Liver (tissue), 9 donors: ENCODE measurements around the gene ZNF888. TPM values are rescaled to one million over a fixed set of nuclear protein-coding genes. Genes with fewer than 3 reads are reported as not detected.
"Not testable (repeated sequence)": the region's sequence is repeated elsewhere in the genome, so short reads cannot be mapped to it uniquely, and the experiment has no call there.

ENCODE experiments used
- DNase-seq: peaks from one replicate; pipeline ENCODE4 v3.0.0-alpha.2; 2017; ENCODE audit warnings: low spot score
- H3K27ac ChIP-seq, 2 donors: one replicate each; pipeline ENCODE4 v1.7.0; 2013; ENCODE audit warnings: inconsistent platforms in 2 of 2, low read length in 2 of 2, control low read depth in 1 of 2, low read depth in 1 of 2, mild to moderate bottlenecking in 1 of 2
- H3K27me3 ChIP-seq, 4 donors: one replicate each; pipeline versions ENCODE4 v1.6.1 to v1.7.0; 2013; ENCODE audit warnings: low read length in 3 of 4, inconsistent platforms in 1 of 4, mild to moderate bottlenecking in 1 of 4, moderate library complexity in 1 of 4; ENCODE audit not compliant: control insufficient read depth in 4 of 4, insufficient read depth in 4 of 4
- H3K36me3 ChIP-seq, 4 donors: one replicate each; pipeline versions ENCODE4 v1.6.1 to v1.7.0; 2013; ENCODE audit warnings: low read length in 3 of 4, mild to moderate bottlenecking in 3 of 4, low read depth in 1 of 4, moderate library complexity in 1 of 4; ENCODE audit not compliant: control insufficient read depth in 4 of 4, insufficient read depth in 3 of 4
- H3K4me1 ChIP-seq, 4 donors: one replicate each; pipeline versions ENCODE4 v1.6.1 to v1.7.0; 2013; ENCODE audit warnings: low read length in 3 of 4, mild to moderate bottlenecking in 3 of 4, moderate library complexity in 1 of 4; ENCODE audit not compliant: control insufficient read depth in 4 of 4, insufficient read depth in 4 of 4
- H3K4me3 ChIP-seq, 3 donors: one replicate each; pipeline versions ENCODE4 v1.6.1 to v1.7.0; 2013; ENCODE audit warnings: low read length in 3 of 3, control low read depth in 1 of 3, low read depth in 1 of 3, mild to moderate bottlenecking in 1 of 3
- H3K9ac ChIP-seq, 2 donors: one replicate each; pipeline ENCODE4 v1.7.0; 2013; ENCODE audit warnings: low read length in 2 of 2, mild to moderate bottlenecking in 2 of 2, moderate library complexity in 2 of 2, control low read depth in 1 of 2, low read depth in 1 of 2
- H3K9me3 ChIP-seq, 4 donors: one replicate each; pipeline versions ENCODE4 v1.6.1 to v1.7.0; 2013; ENCODE audit warnings: low read length in 3 of 4; ENCODE audit not compliant: control insufficient read depth in 4 of 4
- CTCF ChIP-seq: fragments of 150-350 bp; IDR thresholded peaks from 2 replicates; pipeline ENCODE4 v1.5.1; 2017; ENCODE audit warnings: improper control_type of control experiment, low read depth, low read length; ENCODE audit not compliant: missing input control
- EGR1 ChIP-seq, 2 donors: IDR thresholded peaks; 2 replicates each; pipeline ENCODE4 v1.6.1; 2016 to 2018; ENCODE audit warnings: antibody characterized with exemption in 2 of 2, low read depth in 2 of 2
- FOXA1 ChIP-seq: IDR thresholded peaks from 2 replicates; pipeline ENCODE4 v1.6.1; 2016; ENCODE audit warnings: antibody characterized with exemption
- FOXA2 ChIP-seq: IDR thresholded peaks from 2 replicates; pipeline ENCODE4 v1.6.1; 2016; ENCODE audit warnings: antibody characterized with exemption
- GABPA ChIP-seq, 2 donors: IDR thresholded peaks in 1 of 2; conservative IDR thresholded peaks in 1 of 2; 2 replicates each; pipeline ENCODE4 v1.6.1; 2016; ENCODE audit warnings: antibody characterized with exemption in 2 of 2, mild to moderate bottlenecking in 1 of 2, moderate library complexity in 1 of 2
- HNF4A ChIP-seq, 2 donors: conservative IDR thresholded peaks; 2 replicates each; pipeline ENCODE4 v1.6.1; 2016; ENCODE audit warnings: antibody characterized with exemption in 2 of 2, mild to moderate bottlenecking in 2 of 2
- HNF4G ChIP-seq: IDR thresholded peaks from 2 replicates; pipeline ENCODE4 v1.6.1; 2016; ENCODE audit warnings: antibody characterized with exemption
- JUND ChIP-seq, 2 donors: IDR thresholded peaks; 2 replicates each; pipeline ENCODE4 v1.6.1; 2016; ENCODE audit warnings: antibody characterized with exemption in 2 of 2
- NR2F2 ChIP-seq: IDR thresholded peaks from 2 replicates; pipeline ENCODE4 v1.6.1; 2016; ENCODE audit warnings: antibody characterized with exemption
- RXRA ChIP-seq, 2 donors: IDR thresholded peaks; 2 replicates each; pipeline ENCODE4 v1.6.1; 2017 to 2018; ENCODE audit warnings: antibody characterized with exemption in 2 of 2, mild to moderate bottlenecking in 1 of 2
- SP1 ChIP-seq: IDR thresholded peaks from 2 replicates; pipeline ENCODE4 v1.6.1; 2018; ENCODE audit warnings: antibody characterized with exemption, mild to moderate bottlenecking
- TAF1 ChIP-seq: conservative IDR thresholded peaks from 2 replicates; pipeline ENCODE4 v1.6.1; 2016; ENCODE audit warnings: antibody characterized with exemption, mild to moderate bottlenecking
- WGBS: extraction: QIAGEN DNeasy Blood & Tissue Kit; methylation state at CpG from one replicate; pipeline ENCODE4 v1.1.7; 2013; 5-methylcytosine and 5-hydroxymethylcytosine counted together
- polyA plus RNA-seq, 2 donors: library from polyadenylated mRNA; stranded (reverse) in 1 of 2; unstranded in 1 of 2; fragments of 200-250 nt in 1 of 2; fragments of >200 nt in 1 of 2; fragmentation: Nextera tagmentation in 1 of 2; extraction: Ambion mirVana in 1 of 2; gene quantifications; one replicate each; pipeline versions ENCODE4 v1.2.1 to v1.2.3, GENCODE V29; 2013 to 2015
- total RNA-seq, 2 donors: library from RNA; depleted of rRNA; stranded (reverse); fragments of >200 nt; gene quantifications; one replicate each; pipeline ENCODE4 v1.2.3, GENCODE V29; 2014
- TF ChIP-seq, protein P1 (sequence below): IDR thresholded peaks from 2 replicates; pipeline ENCODE4 v1.6.1; 2016; ENCODE audit warnings: antibody characterized with exemption
- TF ChIP-seq, protein P2 (sequence below): IDR thresholded peaks from 2 replicates; pipeline ENCODE4 v1.6.1; 2016; ENCODE audit warnings: antibody characterized with exemption
- TF ChIP-seq, protein P3 (sequence below): IDR thresholded peaks from 2 replicates; pipeline ENCODE4 v1.6.1; 2016; ENCODE audit warnings: antibody characterized with exemption, mild to moderate bottlenecking
- TF ChIP-seq, protein P4 (sequence below): IDR thresholded peaks from 2 replicates; pipeline ENCODE4 v1.6.1; 2016; ENCODE audit warnings: antibody characterized with exemption
- donor health status: healthy.
- donor health status: healthy.
- donor health status: healthy.
- donor health status: healthy.
- donor health status: healthy.

ZNF888 gene
- total and polyA plus RNA-seq, 4 donors, result 0.11 to 9.0 (median 0.71) TPM

- Histone ChIP-seq H3K27me3 (no peaks in the 10 kb centered on the region), H3K4me3 (no peak overlapping the region), H3K27ac (no peak overlapping the region), H3K9me3 (peaks cover 20 to 49% (median 34%) of the 10 kb centered on the region in 4 donors), H3K4me1 (peaks cover 0 to 2% (median 0%) of the 10 kb centered on the region in 4 donors), H3K36me3 (peaks cover 0 to 8% (median 3%) of the 10 kb centered on the region in 4 donors), H3K9ac (no peak overlapping the region)
- DNase-seq, result no peak
- TF ChIP-seq GABPA (IDR thresholded peaks at IDR 0.05 in 1 of 2, conservative IDR thresholded peaks at IDR 0.05 in 1 of 2) (no peak), FOXA2 (no peak), JUND (IDR thresholded peaks at IDR 0.05) (no peak), CTCF (no peak), RXRA (IDR thresholded peaks at IDR 0.05) (no peak), FOXA1 (no peak), NR2F2 (no peak), EGR1 (IDR thresholded peaks at IDR 0.05; ENCODE audit: low read depth in 2 of 2) (no peak), TAF1 (no peak), HNF4G (no peak), HNF4A (conservative IDR thresholded peaks at IDR 0.05) (no peak), SP1 (no peak)
- TF ChIP-seq, protein P1, sequence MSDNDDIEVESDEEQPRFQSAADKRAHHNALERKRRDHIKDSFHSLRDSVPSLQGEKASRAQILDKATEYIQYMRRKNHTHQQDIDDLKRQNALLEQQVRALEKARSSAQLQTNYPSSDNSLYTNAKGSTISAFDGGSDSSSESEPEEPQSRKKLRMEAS, result no peak
- TF ChIP-seq, protein P2, sequence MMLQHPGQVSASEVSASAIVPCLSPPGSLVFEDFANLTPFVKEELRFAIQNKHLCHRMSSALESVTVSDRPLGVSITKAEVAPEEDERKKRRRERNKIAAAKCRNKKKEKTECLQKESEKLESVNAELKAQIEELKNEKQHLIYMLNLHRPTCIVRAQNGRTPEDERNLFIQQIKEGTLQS, result no peak
- TF ChIP-seq, protein P3, sequence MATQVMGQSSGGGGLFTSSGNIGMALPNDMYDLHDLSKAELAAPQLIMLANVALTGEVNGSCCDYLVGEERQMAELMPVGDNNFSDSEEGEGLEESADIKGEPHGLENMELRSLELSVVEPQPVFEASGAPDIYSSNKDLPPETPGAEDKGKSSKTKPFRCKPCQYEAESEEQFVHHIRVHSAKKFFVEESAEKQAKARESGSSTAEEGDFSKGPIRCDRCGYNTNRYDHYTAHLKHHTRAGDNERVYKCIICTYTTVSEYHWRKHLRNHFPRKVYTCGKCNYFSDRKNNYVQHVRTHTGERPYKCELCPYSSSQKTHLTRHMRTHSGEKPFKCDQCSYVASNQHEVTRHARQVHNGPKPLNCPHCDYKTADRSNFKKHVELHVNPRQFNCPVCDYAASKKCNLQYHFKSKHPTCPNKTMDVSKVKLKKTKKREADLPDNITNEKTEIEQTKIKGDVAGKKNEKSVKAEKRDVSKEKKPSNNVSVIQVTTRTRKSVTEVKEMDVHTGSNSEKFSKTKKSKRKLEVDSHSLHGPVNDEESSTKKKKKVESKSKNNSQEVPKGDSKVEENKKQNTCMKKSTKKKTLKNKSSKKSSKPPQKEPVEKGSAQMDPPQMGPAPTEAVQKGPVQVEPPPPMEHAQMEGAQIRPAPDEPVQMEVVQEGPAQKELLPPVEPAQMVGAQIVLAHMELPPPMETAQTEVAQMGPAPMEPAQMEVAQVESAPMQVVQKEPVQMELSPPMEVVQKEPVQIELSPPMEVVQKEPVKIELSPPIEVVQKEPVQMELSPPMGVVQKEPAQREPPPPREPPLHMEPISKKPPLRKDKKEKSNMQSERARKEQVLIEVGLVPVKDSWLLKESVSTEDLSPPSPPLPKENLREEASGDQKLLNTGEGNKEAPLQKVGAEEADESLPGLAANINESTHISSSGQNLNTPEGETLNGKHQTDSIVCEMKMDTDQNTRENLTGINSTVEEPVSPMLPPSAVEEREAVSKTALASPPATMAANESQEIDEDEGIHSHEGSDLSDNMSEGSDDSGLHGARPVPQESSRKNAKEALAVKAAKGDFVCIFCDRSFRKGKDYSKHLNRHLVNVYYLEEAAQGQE, result no peak
- TF ChIP-seq, protein P4, sequence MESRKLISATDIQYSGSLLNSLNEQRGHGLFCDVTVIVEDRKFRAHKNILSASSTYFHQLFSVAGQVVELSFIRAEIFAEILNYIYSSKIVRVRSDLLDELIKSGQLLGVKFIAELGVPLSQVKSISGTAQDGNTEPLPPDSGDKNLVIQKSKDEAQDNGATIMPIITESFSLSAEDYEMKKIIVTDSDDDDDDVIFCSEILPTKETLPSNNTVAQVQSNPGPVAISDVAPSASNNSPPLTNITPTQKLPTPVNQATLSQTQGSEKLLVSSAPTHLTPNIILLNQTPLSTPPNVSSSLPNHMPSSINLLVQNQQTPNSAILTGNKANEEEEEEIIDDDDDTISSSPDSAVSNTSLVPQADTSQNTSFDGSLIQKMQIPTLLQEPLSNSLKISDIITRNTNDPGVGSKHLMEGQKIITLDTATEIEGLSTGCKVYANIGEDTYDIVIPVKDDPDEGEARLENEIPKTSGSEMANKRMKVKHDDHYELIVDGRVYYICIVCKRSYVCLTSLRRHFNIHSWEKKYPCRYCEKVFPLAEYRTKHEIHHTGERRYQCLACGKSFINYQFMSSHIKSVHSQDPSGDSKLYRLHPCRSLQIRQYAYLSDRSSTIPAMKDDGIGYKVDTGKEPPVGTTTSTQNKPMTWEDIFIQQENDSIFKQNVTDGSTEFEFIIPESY, result no peak
- WGBS, result 53% methylated on average over 24 of the region's 24 CpGs
These were observed 22.6 kb upstream of the ZNF888 start for GRCh38 chr19:52945652-52946321.

DNA sequence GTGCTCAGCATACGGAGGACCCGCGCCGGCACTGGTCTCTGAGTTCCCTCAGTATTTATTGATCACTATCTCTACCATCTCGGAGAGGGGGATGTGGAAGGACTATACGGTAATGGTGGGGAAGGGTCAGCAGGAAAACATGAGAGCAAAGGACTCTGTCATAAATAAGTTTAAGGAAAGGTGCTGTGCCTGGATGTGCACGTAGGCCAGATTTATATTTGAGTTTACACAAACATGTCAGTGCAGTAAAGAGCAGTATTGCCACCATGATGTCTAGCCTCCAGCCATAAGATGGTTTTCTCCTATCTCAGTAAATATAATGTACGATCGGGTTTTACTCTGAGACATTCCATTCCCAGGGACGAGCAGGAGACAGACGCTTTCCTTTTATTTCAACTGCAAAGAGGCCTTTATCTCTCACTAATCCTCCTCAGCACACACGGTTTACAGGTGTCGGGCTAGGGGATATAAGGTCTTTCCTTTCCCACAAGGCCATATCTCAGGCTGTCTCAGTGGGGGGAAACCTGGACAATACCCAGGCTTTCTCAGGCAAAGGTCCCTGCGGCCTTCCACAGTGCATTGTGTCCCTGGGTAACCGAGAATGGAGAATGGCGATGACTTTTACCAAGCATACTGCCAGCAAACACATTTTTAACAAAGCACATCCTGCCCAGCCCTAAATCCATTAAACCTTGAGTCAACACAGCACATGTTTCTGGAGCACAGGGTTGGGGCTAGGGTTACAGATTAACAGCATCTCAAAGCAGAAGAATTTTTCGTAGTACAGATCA lies 21.7 kb upstream of the ZNF888 start:
- WGBS, result 41% methylated on average over 17 of the region's 17 CpGs
- not testable (repeated sequence) for H3K4me1 ChIP-seq, H3K4me3 ChIP-seq, H3K36me3 ChIP-seq, DNase-seq, H3K27ac ChIP-seq, H3K27me3 ChIP-seq, H3K9ac ChIP-seq
- peaks cover 11 to 44% (median 26%) of the 10 kb centered on the region in 4 donors for H3K9me3 ChIP-seq
